Colonic mucosa (tissue), 4 donors: Measurements from ENCODE around the gene XRCC3. TPM values are rescaled to one million over a fixed set of nuclear protein-coding genes. Genes with fewer than 3 reads are reported as not detected.

Experiments
- DNase-seq: peaks from one replicate; pipeline ENCODE4 v3.0.0-alpha.2; 2020
- H3K27ac ChIP-seq: fragments of 200-600 bp; one replicate; pipeline ENCODE4 v1.8.0; 2021
- H3K27me3 ChIP-seq: fragments of 200-600 bp; one replicate; pipeline ENCODE4 v1.8.0; 2021
- H3K36me3 ChIP-seq: fragments of 200-600 bp; one replicate; pipeline ENCODE4 v1.8.0; 2021
- H3K4me1 ChIP-seq: fragments of 200-600 bp; one replicate; pipeline ENCODE4 v1.8.0; 2021; ENCODE audit warnings: mild to moderate bottlenecking
- H3K4me3 ChIP-seq: fragments of 200-600 bp; one replicate; pipeline ENCODE4 v1.8.0; 2021
- H3K9ac ChIP-seq, 2 donors: one replicate each; pipeline ENCODE4 v1.7.0; 2013; ENCODE audit warnings: control low read depth in 2 of 2, low read depth in 2 of 2, low read length in 2 of 2
- H3K9me3 ChIP-seq: fragments of 200-600 bp; one replicate; pipeline ENCODE4 v1.8.0; 2021
- intact Hi-C: fragments of 100-400 bp; cut with DNase I; formaldehyde crosslinking; loops from one replicate; pipeline ENCODE4 v1.14.1; 2022
- total RNA-seq, 2 donors: library from RNA; stranded (reverse); fragmentation: NEBNext Ultra II Directional in 1 of 2; extraction: Animal tissue kit (Norgen Biotek cat#: 25700) in 1 of 2; gene quantifications; one replicate each; pipeline ENCODE4 v1.2.1, GENCODE V29; 2021
- TF ChIP-seq, protein P1 (sequence below): fragments of 200-600 bp; IDR thresholded peaks from one replicate; pipeline ENCODE4 v1.8.0; 2022; ENCODE audit warnings: antibody characterized with exemption, mild to moderate bottlenecking
- donor health status: healthy.
- donor health status: DM: no; HTN: no; CAD: no.
- donor health status: DM: no; HTN: no; CAD: no.

XRCC3 gene
- total RNA-seq, 2 donors from 2014 or later: 8.3 to 70.0 TPM

DNA sequence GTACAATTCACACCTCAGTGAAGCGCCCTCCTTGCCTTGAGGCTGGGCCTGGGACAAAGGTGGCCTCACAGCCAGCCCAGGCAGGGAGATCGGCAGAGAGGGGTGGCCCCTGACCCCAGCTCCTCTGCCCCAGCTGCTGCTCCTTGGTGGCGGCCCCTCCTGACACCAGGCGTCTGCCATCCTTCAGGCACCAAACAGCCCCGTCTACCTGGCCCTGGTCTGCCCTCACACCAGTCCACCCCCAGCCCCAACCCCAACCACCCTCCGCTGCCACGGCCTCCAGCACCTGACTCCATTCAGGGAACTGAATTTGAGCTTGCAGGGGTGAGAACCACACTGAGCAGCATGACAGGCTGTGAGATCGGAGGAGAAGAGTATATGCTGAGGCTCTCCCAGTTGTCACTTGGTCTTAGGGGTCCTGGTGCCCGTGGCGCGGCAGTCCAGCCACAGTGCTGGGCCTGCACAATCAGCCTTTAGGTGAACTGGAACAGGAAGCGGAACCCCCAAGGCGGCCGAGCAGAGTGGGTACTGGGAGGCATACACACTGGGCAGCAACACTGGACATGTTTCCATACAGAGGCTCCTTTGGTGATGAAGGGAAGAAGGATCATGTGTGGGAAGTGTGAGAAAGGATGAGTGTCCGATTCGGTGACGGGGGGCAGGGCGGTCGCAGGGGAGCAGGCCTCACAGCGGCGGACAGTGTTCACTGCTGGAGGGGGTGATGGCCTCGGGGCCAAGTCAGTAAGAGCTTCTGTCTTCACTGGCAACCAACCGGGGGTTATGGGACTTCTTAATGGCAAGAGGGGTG, 19.0 kb upstream of the XRCC3 start:
- Histone ChIP-seq H3K4me3 (no peak overlapping the region), H3K36me3 (peaks cover 12% of the 10 kb centered on the region), H3K9ac (no peak overlapping the region), H3K27ac (no peak overlapping the region), H3K9me3 (no peaks in the 10 kb centered on the region), H3K27me3 (no peaks in the 10 kb centered on the region), H3K4me1 (no peaks in the 10 kb centered on the region)
- no peak for DNase-seq
- TF ChIP-seq, protein P1, sequence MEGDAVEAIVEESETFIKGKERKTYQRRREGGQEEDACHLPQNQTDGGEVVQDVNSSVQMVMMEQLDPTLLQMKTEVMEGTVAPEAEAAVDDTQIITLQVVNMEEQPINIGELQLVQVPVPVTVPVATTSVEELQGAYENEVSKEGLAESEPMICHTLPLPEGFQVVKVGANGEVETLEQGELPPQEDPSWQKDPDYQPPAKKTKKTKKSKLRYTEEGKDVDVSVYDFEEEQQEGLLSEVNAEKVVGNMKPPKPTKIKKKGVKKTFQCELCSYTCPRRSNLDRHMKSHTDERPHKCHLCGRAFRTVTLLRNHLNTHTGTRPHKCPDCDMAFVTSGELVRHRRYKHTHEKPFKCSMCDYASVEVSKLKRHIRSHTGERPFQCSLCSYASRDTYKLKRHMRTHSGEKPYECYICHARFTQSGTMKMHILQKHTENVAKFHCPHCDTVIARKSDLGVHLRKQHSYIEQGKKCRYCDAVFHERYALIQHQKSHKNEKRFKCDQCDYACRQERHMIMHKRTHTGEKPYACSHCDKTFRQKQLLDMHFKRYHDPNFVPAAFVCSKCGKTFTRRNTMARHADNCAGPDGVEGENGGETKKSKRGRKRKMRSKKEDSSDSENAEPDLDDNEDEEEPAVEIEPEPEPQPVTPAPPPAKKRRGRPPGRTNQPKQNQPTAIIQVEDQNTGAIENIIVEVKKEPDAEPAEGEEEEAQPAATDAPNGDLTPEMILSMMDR: no peak
- intact Hi-C loops: no loop called here

DNA sequence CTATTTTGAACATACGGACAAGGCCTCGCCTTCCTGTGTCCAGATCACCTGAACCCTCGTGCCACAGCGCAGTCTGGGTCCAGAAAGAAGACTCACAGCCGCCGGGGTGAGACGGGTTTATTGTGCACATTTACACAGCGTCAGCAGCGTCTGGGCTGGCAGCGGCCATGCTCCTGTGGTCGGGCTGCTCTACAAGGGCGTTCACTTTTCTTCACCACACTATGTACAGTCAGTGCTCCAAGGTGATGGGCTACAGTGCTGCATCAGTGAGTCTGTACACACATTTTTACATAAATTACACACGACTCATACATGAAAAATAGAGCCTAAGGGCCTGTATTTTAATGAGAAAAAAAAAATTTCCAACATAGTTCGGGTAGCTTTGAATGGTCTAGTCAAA, 18.4 kb upstream of the XRCC3 start:
- no peak overlapping the region for H3K9ac ChIP-seq
- intact Hi-C loops: no loop called here
- no peak overlapping the region for H3K27ac ChIP-seq
- H3K9me3 ChIP-seq: no peaks in the 10 kb centered on the region
- H3K4me3 ChIP-seq: no peak overlapping the region
- TF ChIP-seq, protein P1: no peak
- DNase-seq: no peak
- H3K4me1 ChIP-seq: no peaks in the 10 kb centered on the region
- H3K36me3 ChIP-seq: peaks cover 12% of the 10 kb centered on the region
- no peaks in the 10 kb centered on the region for H3K27me3 ChIP-seq

DNA sequence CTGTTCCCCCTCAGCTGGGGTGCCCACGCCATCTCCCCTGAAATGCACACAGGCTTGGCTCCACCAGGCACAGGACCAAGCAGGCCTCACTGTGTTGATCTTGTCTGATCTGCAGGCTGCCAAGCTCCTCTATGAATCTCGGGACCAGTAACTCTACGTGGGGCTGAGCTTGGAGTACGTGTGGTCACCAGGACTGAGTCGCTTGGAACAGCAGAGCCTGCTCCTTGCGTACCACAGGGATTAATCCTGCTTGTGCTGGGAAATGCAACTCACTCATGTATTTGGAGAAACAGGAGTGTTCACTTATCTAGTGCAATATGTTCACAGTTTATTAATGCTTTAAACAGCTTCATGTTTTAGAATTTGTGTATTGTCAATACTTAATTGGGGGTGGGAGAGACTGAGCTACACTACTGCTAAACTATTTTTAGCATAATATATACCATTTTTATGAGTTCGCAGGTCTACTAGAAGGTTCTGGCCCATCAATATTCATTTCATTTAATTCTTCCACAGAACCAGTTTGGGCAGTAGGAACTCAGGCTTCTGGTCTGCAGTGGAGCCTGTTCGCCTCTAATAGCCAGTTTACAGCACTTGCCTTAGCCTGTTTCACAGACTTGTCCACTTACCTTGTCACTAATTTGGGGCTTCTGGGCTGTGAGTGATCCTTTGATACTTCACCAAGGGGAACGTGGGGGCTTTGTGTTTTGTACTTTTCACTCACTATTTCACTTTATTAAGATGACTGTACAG, 17.8 kb upstream of the XRCC3 start:
- peaks cover 12% of the 10 kb centered on the region for H3K36me3 ChIP-seq

DNA sequence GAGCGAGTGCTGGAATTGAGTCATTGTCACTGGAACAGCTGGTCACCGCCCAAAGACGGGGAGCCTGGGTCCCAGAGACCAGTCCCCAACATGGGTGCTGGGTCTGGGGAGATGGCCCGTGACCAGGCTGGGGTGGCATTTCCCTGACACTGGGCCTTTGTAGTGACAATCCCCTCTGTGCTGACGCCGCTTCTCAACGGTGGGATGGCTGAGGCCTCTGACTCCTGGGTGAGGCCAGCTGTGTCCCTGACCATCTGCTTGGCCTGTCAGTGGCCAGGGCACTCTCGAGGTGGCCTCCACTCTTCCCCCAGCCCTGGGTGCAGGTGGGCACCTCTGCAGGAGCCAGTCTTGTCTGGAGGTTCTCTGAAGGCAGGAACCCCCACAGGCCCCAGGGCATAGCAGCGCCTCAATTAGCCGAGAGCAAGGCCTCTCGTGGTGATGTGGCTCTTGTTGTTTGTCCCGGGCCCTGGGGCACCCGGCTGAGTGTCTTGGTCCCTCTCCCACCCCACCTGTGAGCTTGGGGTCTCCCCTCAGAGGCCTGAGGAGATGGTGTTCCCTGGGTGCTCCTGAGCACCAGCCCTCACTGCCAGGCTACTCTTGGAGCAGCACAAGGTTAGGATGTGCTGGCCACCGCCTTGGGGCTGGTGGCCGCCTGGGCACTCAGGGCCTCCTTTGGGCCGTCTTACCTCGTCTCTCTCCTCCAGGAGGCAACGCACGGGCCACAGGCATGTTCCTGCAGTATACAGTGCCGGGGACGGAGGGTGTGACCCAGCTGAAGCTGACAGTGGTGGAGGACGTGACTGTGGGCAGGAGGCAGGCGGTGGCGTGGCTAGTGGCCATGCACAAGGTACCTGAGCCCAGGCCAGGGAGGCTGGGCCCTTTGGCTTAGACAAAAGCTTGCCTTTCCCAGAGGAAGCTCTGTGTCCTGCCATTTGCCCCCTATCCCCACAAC, 16.9 kb upstream of the XRCC3 start:
- no peaks in the 10 kb centered on the region for H3K4me1 ChIP-seq
- H3K9me3 ChIP-seq: no peaks in the 10 kb centered on the region
- peaks cover 7% of the 10 kb centered on the region for H3K36me3 ChIP-seq
- TF ChIP-seq, protein P1: no peak
- DNase-seq: no peak
- no peak overlapping the region for H3K4me3 ChIP-seq
- intact Hi-C loops: no loop called here
- H3K27me3 ChIP-seq: no peaks in the 10 kb centered on the region
- no peak overlapping the region for H3K9ac ChIP-seq
- H3K27ac ChIP-seq: no peak overlapping the region

More for the DNA sequence above, 17.8 kb upstream of the XRCC3 start:
- Histone ChIP-seq H3K4me3 (no peak overlapping the region), H3K27me3 (no peaks in the 10 kb centered on the region), H3K9me3 (no peaks in the 10 kb centered on the region), H3K9ac (no peak overlapping the region), H3K4me1 (no peaks in the 10 kb centered on the region), H3K27ac (no peak overlapping the region)
- intact Hi-C loops: no loop called here
- TF ChIP-seq, protein P1: no peak
- DNase-seq: no peak

DNA sequence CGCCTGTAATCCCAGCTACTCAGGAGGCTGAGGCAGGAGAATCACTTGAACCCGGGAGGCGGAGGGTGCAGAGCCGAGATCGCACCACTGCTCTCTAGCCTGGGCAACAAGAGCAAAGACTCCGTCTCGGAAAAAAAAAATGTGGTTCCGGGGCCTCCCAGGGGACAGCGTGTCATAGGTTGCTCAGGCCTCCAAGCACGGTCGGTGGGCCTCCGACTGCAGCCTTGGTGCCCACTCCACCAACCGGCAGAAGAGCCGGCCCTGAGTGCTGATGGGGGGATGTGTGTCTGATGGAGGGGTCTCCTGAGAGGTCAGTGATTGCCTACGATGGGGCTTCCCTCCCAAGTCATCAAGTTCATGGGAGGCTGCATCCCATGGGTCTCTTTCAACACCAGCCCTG, 16.2 kb upstream of the XRCC3 start:
- H3K4me3 ChIP-seq: no peak overlapping the region
- no peak overlapping the region for H3K9ac ChIP-seq
- H3K27ac ChIP-seq: no peak overlapping the region
- TF ChIP-seq, protein P1: no peak
- no peaks in the 10 kb centered on the region for H3K9me3 ChIP-seq
- no peaks in the 10 kb centered on the region for H3K27me3 ChIP-seq
- H3K36me3 ChIP-seq: peaks cover 7% of the 10 kb centered on the region
- H3K4me1 ChIP-seq: no peaks in the 10 kb centered on the region
- DNase-seq: no peak
- intact Hi-C loops: no loop called here
